HepG2 (cell line): ENCODE measurements around the gene CABLES1. TPM values are rescaled to one million over a fixed set of nuclear protein-coding genes. Genes with fewer than 3 reads are reported as not detected.

Experiments used
- polyA plus RNA-seq, 8 experiments: library from polyadenylated mRNA; depleted of rRNA in 3 of 8; stranded (reverse) in 7 of 8; unstranded in 1 of 8; fragments of >200 nt; fragmentation: Illumina TruSeq in 4 of 8; extraction: Trizol in 4 of 8; gene quantifications; 2 replicates each; pipeline versions ENCODE4 v1.2.1 to v1.2.3, GENCODE V29; 2011 to 2016; ENCODE audit warnings: low read depth in 4 of 8, missing spikeins in 1 of 8, mixed read lengths in 1 of 8; ENCODE audit not compliant: insufficient read depth in 1 of 8
- total RNA-seq, 5 experiments: library from RNA; depleted of rRNA; stranded (reverse); fragments of >200 nt; fragmentation: Illumina TruSeq; extraction: Trizol; gene quantifications; 2 replicates each; pipeline ENCODE4 v1.2.3, GENCODE V29; 2016; ENCODE audit warnings: low read depth in 1 of 5
- TF ChIP-seq, protein P1 (sequence below): sonication (generic); formaldehyde crosslinking; IDR thresholded peaks from one replicate; pipeline ENCODE4 v1.5.1; 2020; ENCODE audit warnings: mild to moderate bottlenecking, missing genetic modification reagents; ENCODE audit errors: not compliant biosample characterization
- TF ChIP-seq, protein P2 (sequence below): sonication (generic); formaldehyde crosslinking; IDR thresholded peaks from 2 replicates; pipeline ENCODE4 v1.4.0; 2020; ENCODE audit warnings: missing genetic modification reagents

The CABLES1 gene
- total and polyA plus RNA-seq, 2 of the 13 experiments (the other 11 are each of a cell fraction or from before 2014, with no cell fraction given), result 14.7 to 25.8 TPM

DNA sequence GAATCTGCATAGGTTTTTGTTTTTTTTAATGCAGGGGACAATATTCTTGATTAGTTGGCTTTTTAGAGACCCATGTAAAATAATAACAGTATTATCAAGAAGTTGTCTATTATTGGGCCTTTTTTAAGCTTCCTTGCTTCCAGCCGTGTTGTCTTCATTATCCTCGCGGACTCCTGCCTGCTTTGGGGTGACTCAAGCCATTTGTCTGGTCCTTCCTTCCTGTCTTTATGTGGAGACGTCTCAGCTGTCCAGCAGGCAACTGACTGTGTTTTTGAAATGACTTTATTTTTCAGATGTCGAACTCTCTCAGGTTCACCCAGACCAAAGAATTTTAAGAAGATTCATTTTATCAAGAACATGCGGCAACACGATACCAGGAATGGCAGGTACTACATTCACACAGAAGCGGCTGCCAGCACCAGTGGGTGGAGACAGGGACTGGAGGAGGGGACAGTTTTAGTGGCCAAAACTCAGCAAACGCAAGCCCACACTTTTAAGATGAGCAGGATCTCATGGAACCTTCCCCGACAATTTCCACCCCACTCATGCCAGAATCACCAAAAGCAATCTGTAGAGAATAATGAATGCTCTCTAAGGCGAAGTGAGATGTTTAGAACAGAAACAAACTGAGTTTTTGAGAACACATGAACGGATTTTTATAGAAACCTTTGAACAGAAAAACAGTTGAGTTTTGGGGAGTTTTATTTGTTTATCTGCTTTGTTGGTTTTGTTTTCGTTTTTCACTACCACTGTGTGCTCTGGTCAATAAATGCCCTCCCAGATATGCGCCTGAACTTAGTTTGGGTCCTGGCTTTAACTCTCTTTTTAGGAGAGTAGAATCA lies 59.1 kb downstream of the CABLES1 start (continued):
- TF ChIP-seq, protein P1, sequence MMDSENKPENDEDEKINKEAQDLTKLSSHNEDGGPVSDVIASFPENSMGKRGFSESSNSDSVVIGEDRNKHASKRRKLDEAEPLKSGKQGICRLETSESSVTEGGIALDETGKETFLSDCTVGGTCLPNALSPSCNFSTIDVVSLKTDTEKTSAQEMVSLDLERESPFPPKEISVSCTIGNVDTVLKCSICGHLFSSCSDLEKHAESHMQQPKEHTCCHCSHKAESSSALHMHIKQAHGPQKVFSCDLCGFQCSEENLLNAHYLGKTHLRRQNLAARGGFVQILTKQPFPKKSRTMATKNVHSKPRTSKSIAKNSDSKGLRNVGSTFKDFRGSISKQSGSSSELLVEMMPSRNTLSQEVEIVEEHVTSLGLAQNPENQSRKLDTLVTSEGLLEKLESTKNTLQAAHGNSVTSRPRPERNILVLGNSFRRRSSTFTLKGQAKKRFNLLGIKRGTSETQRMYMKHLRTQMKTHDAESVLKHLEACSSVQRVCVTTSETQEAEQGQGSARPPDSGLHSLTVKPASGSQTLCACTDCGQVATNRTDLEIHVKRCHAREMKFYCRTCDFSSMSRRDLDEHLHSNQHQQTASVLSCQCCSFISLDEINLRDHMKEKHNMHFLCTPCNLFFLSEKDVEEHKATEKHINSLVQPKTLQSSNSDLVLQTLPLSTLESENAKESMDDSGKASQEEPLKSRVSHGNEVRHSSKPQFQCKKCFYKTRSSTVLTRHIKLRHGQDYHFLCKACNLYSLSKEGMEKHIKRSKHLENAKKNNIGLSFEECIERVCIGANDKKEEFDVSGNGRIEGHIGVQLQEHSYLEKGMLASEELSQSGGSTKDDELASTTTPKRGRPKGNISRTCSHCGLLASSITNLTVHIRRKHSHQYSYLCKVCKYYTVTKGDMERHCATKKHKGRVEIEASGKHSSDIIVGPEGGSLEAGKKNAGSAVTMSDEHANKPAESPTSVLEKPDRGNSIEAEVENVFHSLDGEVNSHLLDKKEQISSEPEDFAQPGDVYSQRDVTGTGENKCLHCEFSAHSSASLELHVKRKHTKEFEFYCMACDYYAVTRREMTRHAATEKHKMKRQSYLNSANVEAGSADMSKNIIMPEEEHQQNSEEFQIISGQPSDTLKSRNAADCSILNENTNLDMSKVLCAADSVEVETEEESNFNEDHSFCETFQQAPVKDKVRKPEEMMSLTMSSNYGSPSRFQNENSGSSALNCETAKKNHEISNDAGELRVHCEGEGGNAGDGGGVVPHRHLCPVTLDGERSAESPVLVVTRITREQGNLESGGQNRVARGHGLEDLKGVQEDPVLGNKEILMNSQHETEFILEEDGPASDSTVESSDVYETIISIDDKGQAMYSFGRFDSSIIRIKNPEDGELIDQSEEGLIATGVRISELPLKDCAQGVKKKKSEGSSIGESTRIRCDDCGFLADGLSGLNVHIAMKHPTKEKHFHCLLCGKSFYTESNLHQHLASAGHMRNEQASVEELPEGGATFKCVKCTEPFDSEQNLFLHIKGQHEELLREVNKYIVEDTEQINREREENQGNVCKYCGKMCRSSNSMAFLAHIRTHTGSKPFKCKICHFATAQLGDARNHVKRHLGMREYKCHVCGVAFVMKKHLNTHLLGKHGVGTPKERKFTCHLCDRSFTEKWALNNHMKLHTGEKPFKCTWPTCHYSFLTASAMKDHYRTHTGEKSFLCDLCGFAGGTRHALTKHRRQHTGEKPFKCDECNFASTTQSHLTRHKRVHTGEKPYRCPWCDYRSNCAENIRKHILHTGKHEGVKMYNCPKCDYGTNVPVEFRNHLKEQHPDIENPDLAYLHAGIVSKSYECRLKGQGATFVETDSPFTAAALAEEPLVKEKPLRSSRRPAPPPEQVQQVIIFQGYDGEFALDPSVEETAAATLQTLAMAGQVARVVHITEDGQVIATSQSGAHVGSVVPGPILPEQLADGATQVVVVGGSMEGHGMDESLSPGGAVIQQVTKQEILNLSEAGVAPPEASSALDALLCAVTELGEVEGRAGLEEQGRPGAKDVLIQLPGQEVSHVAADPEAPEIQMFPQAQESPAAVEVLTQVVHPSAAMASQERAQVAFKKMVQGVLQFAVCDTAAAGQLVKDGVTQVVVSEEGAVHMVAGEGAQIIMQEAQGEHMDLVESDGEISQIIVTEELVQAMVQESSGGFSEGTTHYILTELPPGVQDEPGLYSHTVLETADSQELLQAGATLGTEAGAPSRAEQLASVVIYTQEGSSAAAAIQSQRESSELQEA (CRISPR knock-in tag), result no peak
- TF ChIP-seq, protein P2, sequence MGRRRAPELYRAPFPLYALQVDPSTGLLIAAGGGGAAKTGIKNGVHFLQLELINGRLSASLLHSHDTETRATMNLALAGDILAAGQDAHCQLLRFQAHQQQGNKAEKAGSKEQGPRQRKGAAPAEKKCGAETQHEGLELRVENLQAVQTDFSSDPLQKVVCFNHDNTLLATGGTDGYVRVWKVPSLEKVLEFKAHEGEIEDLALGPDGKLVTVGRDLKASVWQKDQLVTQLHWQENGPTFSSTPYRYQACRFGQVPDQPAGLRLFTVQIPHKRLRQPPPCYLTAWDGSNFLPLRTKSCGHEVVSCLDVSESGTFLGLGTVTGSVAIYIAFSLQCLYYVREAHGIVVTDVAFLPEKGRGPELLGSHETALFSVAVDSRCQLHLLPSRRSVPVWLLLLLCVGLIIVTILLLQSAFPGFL (CRISPR knock-in tag), result no peak
